Gastroesophageal sphincter (tissue), 4 donors: ENCODE results near the gene DZIP1L. TPM values are rescaled to one million over a fixed set of nuclear protein-coding genes. Genes with fewer than 3 reads are reported as not detected.

Experiments used
- ATAC-seq: fragments of 150-250 bp; one replicate; pipeline ENCODE4 v1.9.1; 2016; ENCODE audit warnings: mild to moderate bottlenecking, moderate library complexity
- H3K27ac ChIP-seq, 4 donors: fragments of 200-600 bp; sonication (generic) in 3 of 4; 1 replicate in 3 of 4; 2 replicates in 1 of 4; pipeline ENCODE4 v1.5.1; 2016 to 2019
- H3K27me3 ChIP-seq: fragments of 200-600 bp; sonication (generic); one replicate; pipeline ENCODE4 v1.5.1; 2019
- H3K36me3 ChIP-seq, 2 donors: fragments of 200-600 bp; sonication (generic); one replicate each; pipeline ENCODE4 v1.5.1; 2019; ENCODE audit warnings: control low read depth in 1 of 2
- H3K4me1 ChIP-seq, 3 donors: fragments of 200-600 bp; sonication (generic); 1 replicate in 2 of 3; 2 replicates in 1 of 3; pipeline ENCODE4 v1.5.1; 2016 to 2019; ENCODE audit warnings: control low read depth in 2 of 3
- H3K4me3 ChIP-seq, 2 donors: fragments of 200-600 bp; sonication (generic); one replicate each; pipeline ENCODE4 v1.5.1; 2019; ENCODE audit warnings: mild to moderate bottlenecking in 1 of 2, moderate library complexity in 1 of 2
- H3K9me3 ChIP-seq, 3 donors: fragments of 200-600 bp; sonication (generic); one replicate each; pipeline ENCODE4 v1.5.1; 2017 to 2019; ENCODE audit warnings: control low read depth in 2 of 3
- EP300 ChIP-seq: sonication (generic); formaldehyde crosslinking; IDR thresholded peaks from one replicate; pipeline ENCODE4 v1.6.1; 2017; ENCODE audit warnings: antibody characterized with exemption, mild to moderate bottlenecking
- POLR2A ChIP-seq, 2 donors: fragments of 450-650 bp; IDR thresholded peaks; one replicate each; pipeline ENCODE4 v1.6.1; 2017; ENCODE audit warnings: antibody characterized with exemption in 2 of 2, mild to moderate bottlenecking in 2 of 2, moderate library complexity in 1 of 2
- POLR2AphosphoS5 ChIP-seq: sonication (generic); formaldehyde crosslinking; IDR thresholded peaks from one replicate; pipeline ENCODE4 v1.6.1; 2017; ENCODE audit warnings: antibody characterized with exemption
- WGBS, 2 donors: methylation state at CpG; one replicate each; pipeline ENCODE4 v1.1.5; 2018; ENCODE audit warnings: low coverage in 1 of 2; 5-methylcytosine and 5-hydroxymethylcytosine counted together
- total RNA-seq, 4 donors: library from RNA; depleted of rRNA; stranded (reverse); fragments of >200 nt; gene quantifications; one replicate each; pipeline ENCODE4 v1.1.0, GENCODE V29; 2016
- TF ChIP-seq, protein P1 (sequence below), 4 experiments: fragments of 200-600 bp in 2 of 4; fragments of 450-650 bp in 2 of 4; sonication (generic) in 1 of 4; IDR thresholded peaks; one replicate each; pipeline ENCODE4 v1.5.1; 2017 to 2019; ENCODE audit warnings: antibody characterized with exemption in 4 of 4, mild to moderate bottlenecking in 2 of 4, moderate library complexity in 2 of 4

The DZIP1L gene
- total RNA-seq, 4 donors from 2014 or later = 5.3 to 47.9 (median 18.6) TPM

DNA sequence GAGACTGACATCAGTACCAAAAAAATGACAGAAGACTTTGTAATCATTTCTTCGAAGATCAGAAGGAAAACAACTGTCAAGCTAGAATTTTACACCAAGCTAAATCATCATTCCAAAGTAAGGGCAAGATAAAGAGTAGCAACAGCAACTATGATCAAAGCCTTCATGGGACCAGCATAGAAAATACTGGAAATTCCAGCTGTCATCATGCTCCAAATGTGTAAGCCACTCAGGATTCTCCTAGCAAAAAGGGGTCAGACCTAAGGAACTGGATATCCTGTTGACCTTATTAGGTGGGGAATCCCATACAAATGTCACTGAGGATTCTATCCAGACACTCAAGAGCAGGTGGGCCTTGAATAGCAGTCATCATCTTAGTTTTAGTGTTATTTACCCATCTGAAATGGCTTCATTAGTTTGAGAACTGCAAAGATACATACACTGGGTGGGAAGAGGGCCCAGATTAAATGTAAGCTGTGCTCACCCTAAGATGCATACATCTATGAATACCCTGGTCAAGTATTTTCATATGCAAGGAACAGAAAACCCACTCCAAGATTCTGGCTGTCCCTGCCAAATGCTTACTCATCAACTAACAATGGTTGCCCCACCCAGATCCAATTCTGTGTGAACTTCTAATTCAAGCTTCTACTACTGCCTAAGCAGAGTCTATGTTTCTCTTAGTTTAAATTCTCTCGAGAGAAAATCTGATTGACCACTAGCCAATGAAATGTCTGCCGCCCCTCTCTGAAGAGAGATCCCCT is 72.0 kb downstream of the DZIP1L start:
- no peaks in the 10 kb centered on the region for H3K27me3 ChIP-seq
- peaks cover 0 to 19% of the 10 kb centered on the region in 2 donors for H3K36me3 ChIP-seq
- no peak overlapping the region for H3K27ac ChIP-seq
- H3K4me1 ChIP-seq = peaks cover 0 to 6% (median 0%) of the 10 kb centered on the region in 3 donors
- WGBS, 2 donors = 50 to 58% methylated on average over 3 of the region's 3 CpGs
- peak; percentile 34 for ATAC-seq
- H3K4me3 ChIP-seq = no peak overlapping the region
- no peaks in the 10 kb centered on the region for H3K9me3 ChIP-seq
- TF ChIP-seq POLR2AphosphoS5 (no peak), POLR2A (IDR thresholded peaks at IDR 0.05) (no peak), EP300 (no peak)
- TF ChIP-seq, protein P1, sequence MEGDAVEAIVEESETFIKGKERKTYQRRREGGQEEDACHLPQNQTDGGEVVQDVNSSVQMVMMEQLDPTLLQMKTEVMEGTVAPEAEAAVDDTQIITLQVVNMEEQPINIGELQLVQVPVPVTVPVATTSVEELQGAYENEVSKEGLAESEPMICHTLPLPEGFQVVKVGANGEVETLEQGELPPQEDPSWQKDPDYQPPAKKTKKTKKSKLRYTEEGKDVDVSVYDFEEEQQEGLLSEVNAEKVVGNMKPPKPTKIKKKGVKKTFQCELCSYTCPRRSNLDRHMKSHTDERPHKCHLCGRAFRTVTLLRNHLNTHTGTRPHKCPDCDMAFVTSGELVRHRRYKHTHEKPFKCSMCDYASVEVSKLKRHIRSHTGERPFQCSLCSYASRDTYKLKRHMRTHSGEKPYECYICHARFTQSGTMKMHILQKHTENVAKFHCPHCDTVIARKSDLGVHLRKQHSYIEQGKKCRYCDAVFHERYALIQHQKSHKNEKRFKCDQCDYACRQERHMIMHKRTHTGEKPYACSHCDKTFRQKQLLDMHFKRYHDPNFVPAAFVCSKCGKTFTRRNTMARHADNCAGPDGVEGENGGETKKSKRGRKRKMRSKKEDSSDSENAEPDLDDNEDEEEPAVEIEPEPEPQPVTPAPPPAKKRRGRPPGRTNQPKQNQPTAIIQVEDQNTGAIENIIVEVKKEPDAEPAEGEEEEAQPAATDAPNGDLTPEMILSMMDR (IDR thresholded peaks at IDR 0.05) = no peak

DNA sequence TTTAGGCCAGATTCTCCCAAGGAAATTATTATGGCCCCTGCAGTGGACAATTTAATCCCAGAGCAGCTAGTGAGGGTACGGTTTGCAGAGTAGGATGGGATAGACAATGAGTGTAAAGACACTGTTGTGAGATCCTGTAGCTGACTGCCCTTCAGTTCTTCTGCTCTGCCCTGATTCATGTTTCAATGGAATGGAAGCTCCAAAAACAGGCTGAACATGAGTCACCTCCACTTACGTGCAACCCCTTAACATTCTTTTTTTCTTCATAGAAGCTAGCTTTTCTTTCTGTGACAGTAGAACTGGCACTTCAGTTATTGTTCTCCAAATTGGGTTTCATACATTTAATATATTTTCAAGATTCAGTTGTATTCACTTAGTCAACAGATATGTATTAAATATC is 73.4 kb downstream of the DZIP1L start:
- no peak for TF ChIP-seq POLR2A (IDR thresholded peaks at IDR 0.05)
- no peak for TF ChIP-seq POLR2AphosphoS5
- H3K27me3 ChIP-seq = no peaks in the 10 kb centered on the region
- WGBS, 2 donors = 72 to 89% methylated on average over 1 to 2 of the region's 2 CpGs

DNA sequence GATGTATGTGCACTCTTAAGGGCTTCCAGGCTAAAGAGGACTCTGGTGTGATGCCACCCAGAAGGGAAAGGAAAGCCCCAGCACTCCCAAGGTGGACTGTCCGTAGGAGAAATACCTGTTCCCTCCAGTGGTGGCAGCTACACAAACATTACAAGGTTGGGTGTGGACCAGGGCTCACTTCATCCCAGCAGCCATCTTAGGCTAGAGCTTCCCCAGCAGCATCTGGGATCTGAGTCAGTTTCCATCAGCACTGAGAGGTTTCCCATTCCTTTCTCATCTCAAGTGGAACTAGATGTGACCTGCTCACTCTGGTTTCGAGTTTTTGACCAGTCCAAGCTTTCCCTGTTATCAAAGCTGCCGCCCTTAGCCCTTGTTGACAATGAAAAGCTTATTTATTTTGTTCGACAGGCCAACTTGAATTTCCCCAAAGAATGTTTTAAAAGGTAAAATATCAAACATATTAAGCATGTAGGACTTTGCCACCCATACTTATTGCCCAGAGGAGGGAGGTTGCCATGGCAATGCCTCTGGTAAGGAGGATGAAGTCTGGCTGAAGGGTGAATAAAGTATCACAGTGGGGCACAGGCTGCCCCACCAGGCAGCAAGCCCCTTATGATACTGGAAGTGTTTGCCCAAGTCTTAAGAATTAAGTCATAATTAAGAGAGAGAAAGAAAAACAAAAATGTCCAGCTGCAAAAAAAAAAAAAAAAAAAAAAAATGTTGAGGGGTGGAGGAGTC is 76.5 kb downstream of the DZIP1L start:
- 92 to 95% methylated on average over 2 to 3 of the region's 4 CpGs for WGBS, 2 donors
- peaks cover 0 to 6% (median 0%) of the 10 kb centered on the region in 3 donors for H3K4me1 ChIP-seq
- no peaks in the 10 kb centered on the region for H3K27me3 ChIP-seq
- H3K9me3 ChIP-seq = no peaks in the 10 kb centered on the region
- no peak overlapping the region for H3K27ac ChIP-seq
- H3K36me3 ChIP-seq = no peaks in the 10 kb centered on the region
- no peak overlapping the region for H3K4me3 ChIP-seq
- no peak for ATAC-seq
- no peak for TF ChIP-seq EP300
- no peak for TF ChIP-seq POLR2A (IDR thresholded peaks at IDR 0.05)
- TF ChIP-seq POLR2AphosphoS5 = no peak
- TF ChIP-seq, protein P1 (IDR thresholded peaks at IDR 0.05) = no peak

More for the DNA sequence above, 73.4 kb downstream of the DZIP1L start:
- ATAC-seq = no peak
- H3K36me3 ChIP-seq = peaks cover 0 to 5% of the 10 kb centered on the region in 2 donors
- H3K4me1 ChIP-seq = peaks cover 0 to 6% (median 0%) of the 10 kb centered on the region in 3 donors
- H3K4me3 ChIP-seq = no peak overlapping the region
- H3K27ac ChIP-seq = no peak overlapping the region
- H3K9me3 ChIP-seq = no peaks in the 10 kb centered on the region

DNA sequence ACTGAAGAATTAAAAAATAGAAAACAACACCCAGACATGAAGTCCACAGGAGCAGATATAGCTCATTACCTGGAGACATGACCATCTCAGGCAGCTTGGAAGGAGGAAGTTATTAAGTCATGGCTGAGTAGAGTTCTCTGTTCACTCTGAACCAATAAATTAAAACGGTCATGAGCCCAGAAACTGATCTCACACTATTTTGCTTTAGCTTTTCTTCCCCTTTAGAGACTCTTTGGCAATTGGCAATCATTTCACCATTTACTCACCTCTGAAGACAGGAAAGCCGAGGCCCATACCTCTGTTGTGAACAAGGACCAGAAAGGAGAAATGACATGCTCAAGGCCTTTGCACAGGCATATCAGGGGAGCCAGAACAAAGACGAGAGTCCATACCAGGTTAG is 78.8 kb downstream of the DZIP1L start:
- whole genome bisulfite sequencing, 2 donors = 79 to 89% methylated on average over 1 to 2 of the region's 3 CpGs
- H3K9me3 ChIP-seq = no peaks in the 10 kb centered on the region
- peaks cover 0 to under 1% of the 10 kb centered on the region in 2 donors for H3K36me3 ChIP-seq
- no peak for ATAC-seq
- no peaks in the 10 kb centered on the region for H3K4me1 ChIP-seq
- H3K4me3 ChIP-seq = no peak overlapping the region
- H3K27me3 ChIP-seq = no peaks in the 10 kb centered on the region
- H3K27ac ChIP-seq = no peak overlapping the region
- TF ChIP-seq POLR2AphosphoS5 = no peak
- no peak for TF ChIP-seq EP300
- no peak for TF ChIP-seq POLR2A (IDR thresholded peaks at IDR 0.05)
- TF ChIP-seq, protein P1 (IDR thresholded peaks at IDR 0.05) = no peak

DNA sequence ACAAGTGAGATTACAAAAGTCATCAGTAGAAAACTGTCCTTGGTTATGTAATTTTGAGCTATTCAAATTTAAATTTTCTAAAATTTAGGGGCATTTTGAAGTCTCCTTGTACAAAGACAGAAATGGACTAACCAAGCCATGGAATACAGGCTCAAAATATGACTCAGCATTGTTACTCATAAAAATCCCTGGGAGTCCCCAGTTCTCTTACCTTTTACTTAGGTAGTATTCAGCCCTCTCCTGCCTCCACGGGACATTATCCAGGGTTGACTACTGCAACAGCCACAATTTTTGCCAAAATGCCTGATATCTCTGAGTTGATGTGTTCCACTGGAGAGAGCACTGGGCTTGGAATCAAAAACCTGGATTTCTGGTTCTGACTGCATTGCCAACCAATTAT is 80.5 kb downstream of the DZIP1L start:
- H3K4me1 ChIP-seq = no peaks in the 10 kb centered on the region
- peaks cover 0 to 17% of the 10 kb centered on the region in 2 donors for H3K36me3 ChIP-seq
- TF ChIP-seq, protein P1 (IDR thresholded peaks at IDR 0.05) = no peak
- no peak for TF ChIP-seq POLR2AphosphoS5
- no peak for TF ChIP-seq POLR2A (IDR thresholded peaks at IDR 0.05)
- TF ChIP-seq EP300 = no peak
- H3K27me3 ChIP-seq = no peaks in the 10 kb centered on the region
- no peak overlapping the region for H3K27ac ChIP-seq
- no peak for ATAC-seq
- no peak overlapping the region for H3K4me3 ChIP-seq
- H3K9me3 ChIP-seq = no peaks in the 10 kb centered on the region
- 100% methylated on average over 1 of the region's 1 CpG for WGBS, 2 donors
